Bronchial epithelial cell (primary cell): ENCODE results near the gene RPL31. TPM values are rescaled to one million over a fixed set of nuclear protein-coding genes. Genes with fewer than 3 reads are reported as not detected.
"Not testable (repeated sequence)": the region's sequence is repeated elsewhere in the genome, so short reads cannot be mapped to it uniquely, and the experiment has no call there.

Source experiments
- DNase-seq: peaks from one replicate; pipeline ENCODE4 v3.0.0-alpha.2; 2010; ENCODE audit warnings: low read depth
- FAIRE-seq: peaks from 2 replicates; lab custom pipeline; 2011; peaks lifted over from hg19 to GRCh38; lab: Jason Lieb, UNC
- H3K27me3 ChIP-seq: 2 replicates; pipeline ENCODE4 v1.5.1; 2011; ENCODE audit warnings: low read length; ENCODE audit not compliant: control insufficient read depth, insufficient read depth
- H3K36me3 ChIP-seq: 2 replicates; pipeline ENCODE4 v1.5.1; 2011; ENCODE audit warnings: low read length; ENCODE audit not compliant: control insufficient read depth, insufficient read depth
- H3K4me3 ChIP-seq: 2 replicates; pipeline ENCODE4 v1.5.1; 2011; ENCODE audit warnings: mild to moderate bottlenecking, low read depth, low read length, control low read depth
- total RNA-seq: library from RNA; depleted of rRNA; stranded (reverse); fragments of >200 nt; gene quantifications from 2 replicates; pipeline ENCODE4 v1.2.1, GENCODE V29; 2014
- TF ChIP-seq, protein P1 (sequence below): IDR thresholded peaks from 2 replicates; pipeline ENCODE4 v1.5.1; 2011; ENCODE audit warnings: mild to moderate bottlenecking, moderate library complexity, low read length, control low read depth, inconsistent platforms; ENCODE audit not compliant: insufficient read depth, severe bottlenecking

Gene RPL31
- total RNA-seq, 1 donor from 2014 or later: 2,143 TPM

DNA sequence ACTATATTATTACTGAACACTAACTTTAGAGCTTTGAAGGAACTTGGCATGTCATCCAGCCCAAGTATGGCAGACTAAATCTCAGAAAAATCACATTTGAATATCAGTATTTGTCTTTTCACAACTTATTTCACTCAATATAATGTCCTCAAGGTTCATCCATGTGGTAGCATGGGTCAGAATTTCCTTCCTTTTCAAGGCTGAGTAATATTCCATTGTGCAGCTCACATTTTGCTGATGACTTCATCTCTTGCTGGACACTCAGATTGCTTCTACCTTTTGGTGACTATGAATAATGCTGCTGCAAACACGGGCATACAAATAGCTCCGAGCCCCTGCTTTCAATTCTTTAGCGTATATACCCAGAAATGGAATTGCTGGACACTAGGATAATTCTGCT, 46.7 kb downstream of the RPL31 start:
- H3K4me3 ChIP-seq: no peak overlapping the region

DNA sequence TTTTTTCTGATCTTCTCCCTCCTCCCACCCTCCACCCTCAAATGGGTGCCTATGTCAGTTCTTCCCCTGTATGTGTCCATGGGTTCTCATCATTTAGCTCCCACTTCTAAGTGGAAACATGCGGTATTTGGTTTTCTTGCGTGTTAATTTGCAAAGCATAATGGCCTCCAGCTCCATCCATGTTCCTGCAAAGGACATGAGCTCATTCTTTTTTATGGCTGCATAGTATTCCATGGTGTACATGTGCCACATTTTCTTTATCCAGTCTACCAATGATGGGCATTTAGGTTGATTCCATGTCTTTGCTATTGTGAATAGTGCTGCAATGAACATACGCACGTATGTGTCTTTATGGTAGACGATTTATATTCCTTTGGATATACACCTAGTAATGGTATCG, 48.8 kb downstream of the RPL31 start:
- not testable (repeated sequence) for H3K27me3 ChIP-seq, FAIRE-seq, H3K4me3 ChIP-seq, DNase-seq
- H3K36me3 ChIP-seq: peaks cover 17% of the 10 kb centered on the region

More for the DNA sequence above, 46.7 kb downstream of the RPL31 start:
- no peak for FAIRE-seq
- TF ChIP-seq, protein P1, sequence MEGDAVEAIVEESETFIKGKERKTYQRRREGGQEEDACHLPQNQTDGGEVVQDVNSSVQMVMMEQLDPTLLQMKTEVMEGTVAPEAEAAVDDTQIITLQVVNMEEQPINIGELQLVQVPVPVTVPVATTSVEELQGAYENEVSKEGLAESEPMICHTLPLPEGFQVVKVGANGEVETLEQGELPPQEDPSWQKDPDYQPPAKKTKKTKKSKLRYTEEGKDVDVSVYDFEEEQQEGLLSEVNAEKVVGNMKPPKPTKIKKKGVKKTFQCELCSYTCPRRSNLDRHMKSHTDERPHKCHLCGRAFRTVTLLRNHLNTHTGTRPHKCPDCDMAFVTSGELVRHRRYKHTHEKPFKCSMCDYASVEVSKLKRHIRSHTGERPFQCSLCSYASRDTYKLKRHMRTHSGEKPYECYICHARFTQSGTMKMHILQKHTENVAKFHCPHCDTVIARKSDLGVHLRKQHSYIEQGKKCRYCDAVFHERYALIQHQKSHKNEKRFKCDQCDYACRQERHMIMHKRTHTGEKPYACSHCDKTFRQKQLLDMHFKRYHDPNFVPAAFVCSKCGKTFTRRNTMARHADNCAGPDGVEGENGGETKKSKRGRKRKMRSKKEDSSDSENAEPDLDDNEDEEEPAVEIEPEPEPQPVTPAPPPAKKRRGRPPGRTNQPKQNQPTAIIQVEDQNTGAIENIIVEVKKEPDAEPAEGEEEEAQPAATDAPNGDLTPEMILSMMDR: no peak
- peaks cover 16% of the 10 kb centered on the region for H3K36me3 ChIP-seq
- no peak for DNase-seq
- H3K27me3 ChIP-seq: no peaks in the 10 kb centered on the region

DNA sequence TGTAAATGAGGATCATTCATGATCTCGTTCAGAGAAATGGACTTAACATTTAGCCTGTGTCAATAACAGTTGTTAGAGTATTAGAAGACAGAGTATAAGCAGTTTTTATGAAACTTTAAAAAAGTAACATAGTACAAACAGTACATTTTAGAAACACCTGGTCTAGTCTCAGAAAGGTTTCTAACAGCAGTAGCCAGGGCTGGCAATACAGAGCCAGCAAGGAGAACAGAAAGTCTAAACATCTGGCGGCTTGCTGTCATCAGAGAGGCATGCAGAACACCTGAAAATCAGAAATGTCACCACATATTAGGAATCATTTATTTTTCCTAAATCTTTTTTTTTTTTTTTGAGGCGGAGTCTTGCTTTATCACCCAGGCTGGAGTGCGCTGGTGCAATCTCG, 50.1 kb downstream of the RPL31 start:
- peaks cover 18% of the 10 kb centered on the region for H3K36me3 ChIP-seq
- no peak for FAIRE-seq
- no peaks in the 10 kb centered on the region for H3K27me3 ChIP-seq
- no peak overlapping the region for H3K4me3 ChIP-seq
- DNase-seq: no peak
- TF ChIP-seq, protein P1: no peak

DNA sequence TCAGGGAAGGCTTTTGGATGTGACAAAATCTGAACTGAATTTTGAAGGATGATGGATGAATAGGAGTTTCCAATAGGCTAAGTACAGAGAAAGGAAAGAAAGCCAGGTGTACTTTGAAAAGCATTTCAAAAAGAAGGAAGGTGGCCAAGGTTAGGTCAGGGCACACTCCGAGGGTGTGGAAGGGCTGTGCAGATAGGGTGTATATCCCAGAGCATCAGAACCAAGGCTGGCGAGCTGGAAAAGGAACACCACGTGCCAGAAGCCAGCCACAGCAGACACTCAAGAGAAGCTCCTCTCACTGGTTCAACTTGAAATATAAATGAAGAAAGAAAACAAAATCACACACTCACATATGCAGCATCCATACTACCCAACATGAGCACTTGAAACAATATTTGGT, 51.0 kb downstream of the RPL31 start:
- Histone ChIP-seq H3K27me3 (no peaks in the 10 kb centered on the region), H3K4me3 (no peak overlapping the region), H3K36me3 (peaks cover 19% of the 10 kb centered on the region)
- FAIRE-seq (no peak), DNase-seq (no peak)
- TF ChIP-seq, protein P1: no peak

Other genes starting within 250 kb of the RPL31 start
- gene NPAS2, start 182.2 kb upstream of the RPL31 start, total RNA-seq: 8.2 and 12.3 TPM in 2 replicates
- gene TBC1D8, start 149.1 kb downstream of the RPL31 start, total RNA-seq: 25.0 and 25.3 TPM in 2 replicates